IMR-90 (cell line): ENCODE measurements around the gene RBBP6. TPM values are rescaled to one million over a fixed set of nuclear protein-coding genes. Genes with fewer than 3 reads are reported as not detected.

Experiments
- ATAC-seq: fragments of 200-7000 bp; cut with Tn5 transposase; 2 replicates; pipeline ENCODE4 v1.9.1; 2020; ENCODE audit warnings: low read depth, mild to moderate bottlenecking, moderate library complexity
- BruUV-seq: library from RNA; stranded (reverse); fragments of 400-500 nt; replicated peaks from 2 replicates; lab custom pipeline; 2021; lab: Mats Ljungman, UMichigan
- CTCF ChIA-PET: fragments of 300-600 bp; formaldehyde crosslinking; extraction: SDS; loops from one replicate; lab custom pipeline; 2021; ENCODE audit warnings: antibody characterized with exemption; lab: Yijun Ruan, JAX
- POLR2A ChIA-PET: fragments of 300-600 bp; sonication (Branson Sonifier 250); formaldehyde crosslinking; loops from one replicate; lab custom pipeline; 2022; ENCODE audit warnings: antibody characterized with exemption; ENCODE audit not compliant: unreplicated experiment; lab: Charles Lee
- DNase-seq: peaks from one replicate; pipeline ENCODE4 v3.0.0; 2013
- H2AFZ ChIP-seq: replicated peaks from 2 replicates; pipeline ENCODE3; 2013; ENCODE audit warnings: low read length, mild to moderate bottlenecking; ENCODE audit not compliant: poor library complexity
- H2AK5ac ChIP-seq: 2 replicates; pipeline ENCODE4 v1.6.1; 2013; ENCODE audit warnings: low read depth, low read length, inconsistent platforms
- H2AK9ac ChIP-seq: replicated peaks from 2 replicates; pipeline ENCODE3; 2013; ENCODE audit warnings: mild to moderate bottlenecking, low read depth, low read length, moderate library complexity; ENCODE audit not compliant: poor library complexity
- H2BK120ac ChIP-seq: 2 replicates; pipeline ENCODE4 v1.6.1; 2013; ENCODE audit warnings: low read depth, low read length, inconsistent platforms
- H2BK15ac ChIP-seq: 3 replicates; pipeline ENCODE4 v1.6.1; 2013; ENCODE audit warnings: low read depth, low read length, inconsistent platforms
- H2BK20ac ChIP-seq: 2 replicates; pipeline ENCODE4 v1.6.1; 2013; ENCODE audit warnings: low read depth, mild to moderate bottlenecking, inconsistent platforms, low read length, moderate library complexity
- H2BK5ac ChIP-seq: 2 replicates; pipeline ENCODE4 v1.6.1; 2013; ENCODE audit warnings: mild to moderate bottlenecking, low read depth, low read length, inconsistent platforms; ENCODE audit not compliant: poor library complexity, severe bottlenecking
- H3K14ac ChIP-seq: replicated peaks from 2 replicates; pipeline ENCODE4 v1.6.1; 2013; ENCODE audit warnings: low read depth, low read length, inconsistent platforms
- H3K18ac ChIP-seq: 2 replicates; pipeline ENCODE4 v1.6.1; 2013; ENCODE audit warnings: low read depth, low read length, control low read depth
- H3K23ac ChIP-seq: 2 replicates; pipeline ENCODE4 v1.6.1; 2013; ENCODE audit warnings: low read depth, low read length, inconsistent platforms
- H3K27ac ChIP-seq: 2 replicates; pipeline ENCODE4 v1.5.1; 2013; ENCODE audit warnings: mild to moderate bottlenecking, control low read depth, low read length; ENCODE audit not compliant: insufficient read depth
- H3K27me3 ChIP-seq: 2 replicates; pipeline ENCODE4 v1.6.1; 2013; ENCODE audit warnings: low read length; ENCODE audit not compliant: control insufficient read depth, insufficient read depth
- H3K36me3 ChIP-seq: 2 replicates; pipeline ENCODE4 v1.6.1; 2013; ENCODE audit warnings: low read length, mixed read lengths; ENCODE audit not compliant: control insufficient read depth, insufficient read depth
- H3K4ac ChIP-seq: 2 replicates; pipeline ENCODE4 v1.6.1; 2013; ENCODE audit warnings: low read depth, low read length, inconsistent platforms
- H3K4me1 ChIP-seq: 2 replicates; pipeline ENCODE4 v1.6.1; 2013; ENCODE audit warnings: low read length, mixed read lengths; ENCODE audit not compliant: control insufficient read depth, insufficient read depth
- H3K4me2 ChIP-seq: 2 replicates; pipeline ENCODE4 v1.6.1; 2013; ENCODE audit warnings: low read depth, mild to moderate bottlenecking, control low read depth, low read length, moderate library complexity
- H3K4me3 ChIP-seq: 2 replicates; pipeline ENCODE4 v1.5.1; 2013; ENCODE audit warnings: low read depth, mild to moderate bottlenecking, control low read depth, low read length, moderate library complexity; ENCODE audit not compliant: insufficient read depth
- H3K56ac ChIP-seq: 2 replicates; pipeline ENCODE4 v1.6.1; 2013; ENCODE audit warnings: low read length, inconsistent platforms; ENCODE audit not compliant: insufficient read depth; ENCODE audit errors: extremely low read depth
- H3K79me1 ChIP-seq, 2 experiments: 2 replicates each; pipeline ENCODE4 v1.6.1; 2013; ENCODE audit warnings: low read length in 2 of 2, inconsistent platforms in 1 of 2, low read depth in 1 of 2
- H3K9ac ChIP-seq: 2 replicates; pipeline ENCODE4 v1.6.1; 2013; ENCODE audit warnings: low read depth, low read length, control low read depth
- H3K9me1 ChIP-seq: 2 replicates; pipeline ENCODE4 v1.6.1; 2013; ENCODE audit warnings: low read length, inconsistent platforms; ENCODE audit not compliant: insufficient read depth
- H3K9me3 ChIP-seq: 2 replicates; pipeline ENCODE4 v1.6.1; 2013; ENCODE audit warnings: low read length; ENCODE audit not compliant: control insufficient read depth, insufficient read depth
- H4K20me1 ChIP-seq: 2 replicates; pipeline ENCODE4 v1.6.1; 2013; ENCODE audit warnings: low read length, inconsistent platforms; ENCODE audit not compliant: insufficient read depth
- H4K5ac ChIP-seq: 2 replicates; pipeline ENCODE4 v1.6.1; 2013; ENCODE audit warnings: mild to moderate bottlenecking, low read depth, low read length, control low read depth
- H4K8ac ChIP-seq, 2 experiments: 2 replicates each; pipeline ENCODE4 v1.6.1; 2013; ENCODE audit warnings: low read depth in 2 of 2, low read length in 2 of 2, control low read depth in 1 of 2, inconsistent platforms in 1 of 2
- H4K91ac ChIP-seq: 2 replicates; pipeline ENCODE4 v1.6.1; 2013; ENCODE audit warnings: low read depth, low read length, inconsistent platforms; ENCODE audit not compliant: insufficient read depth
- BHLHE40 ChIP-seq: fragments of 150-350 bp; IDR thresholded peaks from 2 replicates; pipeline ENCODE4 v1.6.1; 2016; ENCODE audit warnings: mild to moderate bottlenecking, low read depth, low read length
- CHD1 ChIP-seq: IDR thresholded peaks from 2 replicates; pipeline ENCODE4 v1.6.1; 2012; ENCODE audit warnings: low read depth, low read length, improper control_type of control experiment
- FOS ChIP-seq: fragments of 150-350 bp; IDR thresholded peaks from 2 replicates; pipeline ENCODE4 v1.6.1; 2016; ENCODE audit warnings: low read depth, low read length
- MXI1 ChIP-seq: IDR thresholded peaks from 2 replicates; pipeline ENCODE4 v1.6.1; 2012; ENCODE audit warnings: low read depth, mild to moderate bottlenecking, low read length, moderate library complexity, borderline replicate concordance
- RAD21 ChIP-seq: IDR thresholded peaks from 2 replicates; pipeline ENCODE4 v1.6.1; 2012; ENCODE audit warnings: low read length, improper control_type of control experiment
- RCOR1 ChIP-seq: IDR thresholded peaks from 2 replicates; pipeline ENCODE4 v1.6.1; 2012; ENCODE audit warnings: mild to moderate bottlenecking, low read length, improper control_type of control experiment; ENCODE audit not compliant: insufficient replicate concordance
- SMC3 ChIP-seq: fragments of 150-350 bp; IDR thresholded peaks from 2 replicates; pipeline ENCODE4 v1.6.1; 2016; ENCODE audit warnings: low read depth, mild to moderate bottlenecking, antibody characterized with exemption, low read length, moderate library complexity
- WGBS, 2 experiments: methylation state at CpG; one replicate each; pipeline versions ENCODE4 v1.1.5 to v1.1.7; 2013; ENCODE audit warnings: missing lambda C conversion rate in 2 of 2; ENCODE audit not compliant: insufficient read length in 1 of 2; ENCODE audit errors: extremely low coverage in 2 of 2; 5-methylcytosine and 5-hydroxymethylcytosine counted together
- dilution Hi-C: fragments of 300-500 bp; cut with HindIII; formaldehyde crosslinking; loops from one replicate; pipeline ENCODE4 v1.14.3; 2018; ENCODE audit warnings: low sequenced_read_pairs; ENCODE audit not compliant: unreplicated experiment
- in situ Hi-C: fragments of 300-500 bp; cut with MboI; formaldehyde crosslinking; loops from 3 replicates; pipeline ENCODE4 v1.14.3; 2019; ENCODE audit warnings: low sequenced_read_pairs, inconsistent platforms, mixed read lengths
- intact Hi-C: fragments of 100-400 bp; cut with micrococcal nuclease; formaldehyde crosslinking; loops from 2 replicates; pipeline ENCODE4 v1.10.0; 2022
- polyA plus RNA-seq, 3 experiments: library from polyadenylated mRNA; depleted of rRNA; stranded (reverse); fragments of >200 nt; gene quantifications; 2 replicates each; pipeline ENCODE4 v1.2.3, GENCODE V29; 2012; ENCODE audit warnings: low replicate concordance in 1 of 3
- total RNA-seq: library from RNA; depleted of rRNA; stranded (reverse); fragments of >200 nt; gene quantifications from 2 replicates; pipeline ENCODE4 v1.2.3, GENCODE V29; 2012

Gene RBBP6
- total and polyA plus RNA-seq, 2 of the 4 experiments (the other 2 are of a cell fraction), result 7.2 to 17.8 TPM

- H3K27me3 ChIP-seq, result peaks cover 2% of the 10 kb centered on the region; the same call in 1 of the 2 replicates
- H3K56ac ChIP-seq, result no peak overlapping the region
- in situ Hi-C loops, result loop anchor here (25.0 kb wide), 1 partner anchor 834 kb away; the partner anchor contains the start of gene PLK1
- H2BK20ac ChIP-seq, result no peak overlapping the region
- no peak overlapping the region for H3K4me3 ChIP-seq
- dilution Hi-C loops, result no loop called here
- no peak overlapping the region for H4K91ac ChIP-seq
- ChIA-PET POLR2A (no interaction called here), CTCF (no interaction called here)
- H3K4me1 ChIP-seq, result peaks cover 3% of the 10 kb centered on the region; the same call in 1 of the 2 replicates
- no peaks in the 10 kb centered on the region for H3K36me3 ChIP-seq
- no peak overlapping the region for H4K5ac ChIP-seq
- BruUV-seq, result no TSS peak
- no peak overlapping the region for H3K18ac ChIP-seq
- no peak overlapping the region for H3K14ac ChIP-seq
- H3K23ac ChIP-seq, result no peak overlapping the region
- no peaks in the 10 kb centered on the region for H4K20me1 ChIP-seq
- TF ChIP-seq MXI1 (no peak), RCOR1 (no peak), RAD21 (no peak), BHLHE40 (no peak), SMC3 (no peak), FOS (no peak), CHD1 (no peak)
- H2BK15ac ChIP-seq, result no peak overlapping the region
- intact Hi-C loops, result no loop called here
- H2BK120ac ChIP-seq, result no peak overlapping the region
- H3K9me3 ChIP-seq, result no peaks in the 10 kb centered on the region
- no peak for DNase-seq
- no peak overlapping the region for H2AK9ac ChIP-seq
- no peak overlapping the region for H3K4ac ChIP-seq
- H3K9me1 ChIP-seq, result no peaks in the 10 kb centered on the region
- no peak for ATAC-seq
- H2AK5ac ChIP-seq, result no peak overlapping the region
- no peak overlapping the region for H3K4me2 ChIP-seq
- H3K9ac ChIP-seq, result no peak overlapping the region
- no peak overlapping the region for H3K27ac ChIP-seq
- no peak overlapping the region for H2AFZ ChIP-seq
- no peaks in the 10 kb centered on the region for H3K79me1 ChIP-seq
- no peak overlapping the region for H2BK5ac ChIP-seq
- no peak overlapping the region for H4K8ac ChIP-seq
- no CpG with 5 or more reads among the region's 3 CpGs for whole genome bisulfite sequencing, 2 experiments
Measured at GRCh38 chr16:24520983-24521382, 18.4 kb upstream of the RBBP6 start.
